Activated naive CD8-positive, alpha-beta T cell treated with anti-CD3 and anti-CD28 coated beads, Interleukin-2, amount 50 U/mL, for 24 hours (primary cell): ENCODE measurements around the gene BRPF1.
"Not testable (repeated sequence)": the region's sequence is repeated elsewhere in the genome, so short reads cannot be mapped to it uniquely, and the experiment has no call there.

ENCODE experiments used
- ATAC-seq: fragments of 150-1000 bp; cut with Tn5 transposase; one replicate; pipeline ENCODE4 v1.10.0; 2021
- DNase-seq: peaks from one replicate; pipeline ENCODE4 v3.0.0; 2021
- H3K27ac Mint-ChIP-seq: one replicate; pipeline ENCODE4 v1.8.0; 2021; ENCODE audit warnings: mild to moderate bottlenecking, mixed read lengths
- H3K27me3 Mint-ChIP-seq: one replicate; pipeline ENCODE4 v1.8.0; 2021; ENCODE audit warnings: mixed read lengths
- H3K36me3 Mint-ChIP-seq: one replicate; pipeline ENCODE4 v1.8.0; 2021; ENCODE audit warnings: low read depth, mixed read lengths
- H3K4me1 Mint-ChIP-seq: one replicate; pipeline ENCODE4 v1.8.0; 2021; ENCODE audit warnings: mixed read lengths
- H3K4me3 Mint-ChIP-seq: one replicate; pipeline ENCODE4 v1.8.0; 2021; ENCODE audit warnings: mild to moderate bottlenecking, moderate library complexity, mixed read lengths
- H3K9me3 Mint-ChIP-seq: one replicate; pipeline ENCODE4 v1.8.0; 2021; ENCODE audit warnings: mixed read lengths

BRPF1 gene

GRCh38 chr3:9760779-9761505, 29.4 kb downstream of the BRPF1 start:
- Mint-ChIP-seq H3K36me3 (peaks cover 33% of the 10 kb centered on the region), H3K27ac (no peak overlapping the region), H3K27me3 (no peaks in the 10 kb centered on the region), H3K4me1 (peaks cover 2% of the 10 kb centered on the region), H3K9me3 (no peaks in the 10 kb centered on the region), H3K4me3 (no peak overlapping the region)
- DNase-seq, result no peak
- peak; percentile 5 for ATAC-seq

- Mint-ChIP-seq H3K9me3 (no peaks in the 10 kb centered on the region), H3K27me3 (no peaks in the 10 kb centered on the region)
- ATAC-seq, result no peak
Measured at GRCh38 chr3:9761919-9762318, 30.4 kb downstream of the BRPF1 start.

GRCh38 chr3:9762871-9763270, 31.3 kb downstream of the BRPF1 start:
- H3K4me3 Mint-ChIP-seq, result no peak overlapping the region

More at GRCh38 chr3:9761919-9762318, 30.4 kb downstream of the BRPF1 start:
- DNase-seq, result no peak
- Mint-ChIP-seq H3K4me3 (no peak overlapping the region), H3K36me3 (peaks cover 28% of the 10 kb centered on the region), H3K4me1 (peaks cover 3% of the 10 kb centered on the region), H3K27ac (no peak overlapping the region)

GRCh38 chr3:9765865-9766264, 34.3 kb downstream of the BRPF1 start:
- DNase-seq (no peak), ATAC-seq (no peak)
- Mint-ChIP-seq H3K4me3 (no peak overlapping the region), H3K36me3 (peaks cover 18% of the 10 kb centered on the region), H3K27ac (no peak overlapping the region), H3K4me1 (peaks cover 31% of the 10 kb centered on the region), H3K27me3 (peaks cover under 1% of the 10 kb centered on the region), H3K9me3 (no peaks in the 10 kb centered on the region)

More at GRCh38 chr3:9762871-9763270, 31.3 kb downstream of the BRPF1 start:
- H3K4me1 Mint-ChIP-seq, result peaks cover 9% of the 10 kb centered on the region
- ATAC-seq (no peak), DNase-seq (no peak)
- no peaks in the 10 kb centered on the region for H3K27me3 Mint-ChIP-seq
- no peaks in the 10 kb centered on the region for H3K9me3 Mint-ChIP-seq
- H3K36me3 Mint-ChIP-seq, result peaks cover 30% of the 10 kb centered on the region
- no peak overlapping the region for H3K27ac Mint-ChIP-seq

- Mint-ChIP-seq H3K9me3 (no peaks in the 10 kb centered on the region), H3K4me1 (peaks cover 31% of the 10 kb centered on the region), H3K27ac (no peak overlapping the region), H3K4me3 (no peak overlapping the region), H3K36me3 (peaks cover 15% of the 10 kb centered on the region), H3K27me3 (peaks cover 1% of the 10 kb centered on the region)
- DNase-seq (no peak), ATAC-seq (no peak)
Measured at GRCh38 chr3:9767418-9767817, 35.9 kb downstream of the BRPF1 start.

- H3K27ac Mint-ChIP-seq, result no peak overlapping the region
- no peaks in the 10 kb centered on the region for H3K9me3 Mint-ChIP-seq
- DNase-seq (no peak), ATAC-seq (no peak)
- H3K4me1 Mint-ChIP-seq, result peaks cover 31% of the 10 kb centered on the region
- H3K36me3 Mint-ChIP-seq, result peaks cover 15% of the 10 kb centered on the region
- peaks cover 1% of the 10 kb centered on the region for H3K27me3 Mint-ChIP-seq
- no peak overlapping the region for H3K4me3 Mint-ChIP-seq
Measured at GRCh38 chr3:9768141-9768775, 36.7 kb downstream of the BRPF1 start.

GRCh38 chr3:9769012-9769411, 37.5 kb downstream of the BRPF1 start:
- no peaks in the 10 kb centered on the region for H3K9me3 Mint-ChIP-seq
- ATAC-seq (no peak), DNase-seq (no peak)
- H3K4me1 Mint-ChIP-seq, result peaks cover 31% of the 10 kb centered on the region
- H3K36me3 Mint-ChIP-seq, result peaks cover 15% of the 10 kb centered on the region
- H3K27me3 Mint-ChIP-seq, result peaks cover 1% of the 10 kb centered on the region
- peak overlapping the region; percentile 57 for H3K27ac Mint-ChIP-seq
- peak overlapping the region; percentile 80 for H3K4me3 Mint-ChIP-seq

- Mint-ChIP-seq H3K9me3 (no peaks in the 10 kb centered on the region), H3K4me1 (peaks cover 31% of the 10 kb centered on the region), H3K27ac (peak within 1 kb of the TSS; percentile 57), H3K36me3 (peaks cover 15% of the 10 kb centered on the region), H3K4me3 (peak within 1 kb of the TSS; percentile 80), H3K27me3 (peaks cover 1% of the 10 kb centered on the region)
- peak; percentile 76 for DNase-seq
- ATAC-seq, result peak; percentile 97
Measured at GRCh38 chr3:9769426-9770275, 38.1 kb downstream of the BRPF1 start, which contains the start of gene CAMK1. Gene CAMK1 (minus strand): TSS chr3:9769947. CDS start chr3:9767749, 2,198 bp downstream.

- ATAC-seq, result no peak
- Mint-ChIP-seq H3K36me3 (peaks cover 11% of the 10 kb centered on the region), H3K4me3 (peak overlapping the region; percentile 63), H3K9me3 (no peaks in the 10 kb centered on the region), H3K4me1 (peaks cover 32% of the 10 kb centered on the region), H3K27ac (peak overlapping the region; percentile 56), H3K27me3 (peaks cover 1% of the 10 kb centered on the region)
- no peak for DNase-seq
Measured at GRCh38 chr3:9770276-9770812, 38.8 kb downstream of the BRPF1 start.

GRCh38 chr3:9771007-9771406, 39.5 kb downstream of the BRPF1 start:
- not testable (repeated sequence) for ATAC-seq, H3K27ac Mint-ChIP-seq

GRCh38 chr3:9776896-9777693, 45.6 kb downstream of the BRPF1 start:
- no peak for DNase-seq
- peak overlapping the region; percentile 89 for H3K27ac Mint-ChIP-seq
- no peak for ATAC-seq
- no peaks in the 10 kb centered on the region for H3K9me3 Mint-ChIP-seq
- H3K4me3 Mint-ChIP-seq, result peak overlapping the region; percentile 10
- peaks cover 19% of the 10 kb centered on the region for H3K36me3 Mint-ChIP-seq
- H3K27me3 Mint-ChIP-seq, result no peaks in the 10 kb centered on the region
- peaks cover 60% of the 10 kb centered on the region for H3K4me1 Mint-ChIP-seq

More at GRCh38 chr3:9771007-9771406, 39.5 kb downstream of the BRPF1 start:
- peaks cover 35% of the 10 kb centered on the region for H3K4me1 Mint-ChIP-seq
- peak overlapping the region; percentile 63 for H3K4me3 Mint-ChIP-seq
- H3K36me3 Mint-ChIP-seq, H3K27me3 Mint-ChIP-seq, DNase-seq, H3K9me3 Mint-ChIP-seq: not testable (repeated sequence)

- H3K4me3 Mint-ChIP-seq, result peak overlapping the region; percentile 10
- peaks cover 24% of the 10 kb centered on the region for H3K36me3 Mint-ChIP-seq
- peak; percentile 45 for ATAC-seq
- peak overlapping the region; percentile 89 for H3K27ac Mint-ChIP-seq
- H3K9me3 Mint-ChIP-seq, result no peaks in the 10 kb centered on the region
- H3K4me1 Mint-ChIP-seq, result peaks cover 65% of the 10 kb centered on the region
- no peaks in the 10 kb centered on the region for H3K27me3 Mint-ChIP-seq
- no peak for DNase-seq
Measured at GRCh38 chr3:9777694-9778021, 46.1 kb downstream of the BRPF1 start.

GRCh38 chr3:9778143-9779074, 46.9 kb downstream of the BRPF1 start:
- peak; percentile 85 for ATAC-seq

More at GRCh38 chr3:9778143-9779074, 46.9 kb downstream of the BRPF1 start:
- peak overlapping the region; percentile 42 for H3K4me3 Mint-ChIP-seq
- H3K4me1 Mint-ChIP-seq, result peaks cover 69% of the 10 kb centered on the region
- H3K27me3 Mint-ChIP-seq, result no peaks in the 10 kb centered on the region
- H3K36me3 Mint-ChIP-seq, result peaks cover 28% of the 10 kb centered on the region
- peak overlapping the region; percentile 89 for H3K27ac Mint-ChIP-seq
- peak; percentile 68 for DNase-seq
- H3K9me3 Mint-ChIP-seq, result no peaks in the 10 kb centered on the region
